Keratinocyte (primary cell): ENCODE results near the gene CAPZA1. TPM values are rescaled to one million over a fixed set of nuclear protein-coding genes. Genes with fewer than 3 reads are reported as not detected.

Experiments used
- DNase-seq: peaks from one replicate; pipeline ENCODE4 v3.0.0-alpha.2; 2011; ENCODE audit warnings: low read depth, missing footprints, low spot score
- FAIRE-seq: peaks from 2 replicates; lab custom pipeline; 2011; peaks lifted over from hg19 to GRCh38; lab: Jason Lieb, UNC
- H2AFZ ChIP-seq: 2 replicates; pipeline ENCODE4 v1.6.0; 2012; ENCODE audit warnings: low read length, control low read depth, inconsistent platforms; ENCODE audit not compliant: control insufficient read depth
- H3K27ac ChIP-seq: 2 replicates; pipeline ENCODE4 v1.5.1; 2011; ENCODE audit warnings: low read length; ENCODE audit not compliant: control insufficient read depth, insufficient read depth
- H3K27me3 ChIP-seq: 3 replicates; pipeline ENCODE4 v1.6.0; 2011; ENCODE audit warnings: low read length; ENCODE audit not compliant: control insufficient read depth, insufficient read depth; ENCODE audit errors: extremely low read depth
- H3K36me3 ChIP-seq, 2 experiments: 2 replicates in 1 of 2; 3 replicates in 1 of 2; pipeline ENCODE4 v1.5.1; 2011; ENCODE audit warnings: low read length in 2 of 2, mild to moderate bottlenecking in 1 of 2; ENCODE audit not compliant: control insufficient read depth in 2 of 2, insufficient read depth in 2 of 2; ENCODE audit errors: extremely low read depth in 1 of 2
- H3K4me1 ChIP-seq: 3 replicates; pipeline ENCODE4 v1.5.1; 2011; ENCODE audit warnings: low read length; ENCODE audit not compliant: control insufficient read depth, insufficient read depth; ENCODE audit errors: extremely low read depth
- H3K4me2 ChIP-seq: 3 replicates; pipeline ENCODE4 v1.6.0; 2011; ENCODE audit warnings: low read depth, low read length; ENCODE audit not compliant: control insufficient read depth, insufficient read depth; ENCODE audit errors: extremely low read depth
- H3K4me3 ChIP-seq, 3 experiments: fragments of 200-600 bp in 1 of 3; sonication (generic) in 1 of 3; 2 replicates in 2 of 3; 3 replicates in 1 of 3; pipeline ENCODE4 v1.5.1; 2011 to 2016; ENCODE audit warnings: low read length in 3 of 3, mild to moderate bottlenecking in 3 of 3, control low read depth in 2 of 3, inconsistent platforms in 1 of 3, low read depth in 1 of 3, mixed read lengths in 1 of 3, mixed run types in 1 of 3, moderate library complexity in 1 of 3; ENCODE audit not compliant: control insufficient read depth in 2 of 3, insufficient read depth in 2 of 3; ENCODE audit errors: extremely low read depth in 1 of 3
- H3K79me2 ChIP-seq: 2 replicates; pipeline ENCODE4 v1.6.0; 2012; ENCODE audit warnings: low read length; ENCODE audit not compliant: control insufficient read depth, insufficient read depth
- H3K9ac ChIP-seq: 3 replicates; pipeline ENCODE4 v1.6.0; 2011; ENCODE audit warnings: low read length; ENCODE audit not compliant: control insufficient read depth, insufficient read depth; ENCODE audit errors: extremely low read depth
- H3K9me1 ChIP-seq: 3 replicates; pipeline ENCODE4 v1.6.0; 2011; ENCODE audit warnings: low read length; ENCODE audit not compliant: control insufficient read depth, insufficient read depth; ENCODE audit errors: extremely low read depth
- H3K9me3 ChIP-seq: 2 replicates; pipeline ENCODE4 v1.5.1; 2012; ENCODE audit warnings: low read depth, low read length; ENCODE audit not compliant: control insufficient read depth
- H4K20me1 ChIP-seq: 3 replicates; pipeline ENCODE4 v1.6.0; 2011; ENCODE audit warnings: low read length; ENCODE audit not compliant: control insufficient read depth, insufficient read depth; ENCODE audit errors: extremely low read depth
- EZH2 ChIP-seq: IDR thresholded peaks from one replicate; pipeline ENCODE4 v1.6.1; 2012; ENCODE audit warnings: inconsistent platforms, mild to moderate bottlenecking, low read length, moderate library complexity
- dilution Hi-C: fragments of 300-500 bp; cut with MboI; formaldehyde crosslinking; loops from one replicate; pipeline ENCODE4 v1.7.0; 2020; ENCODE audit warnings: low sequenced_read_pairs; ENCODE audit not compliant: extremely low pct_ligation_motif_present
- polyA plus RNA-seq, 5 experiments: library from polyadenylated mRNA; depleted of rRNA in 3 of 5; stranded (reverse) in 3 of 5; stranded (forward) in 1 of 5; unstranded in 1 of 5; fragments of >200 nt; gene quantifications; 1 replicate in 1 of 5; 2 replicates in 3 of 5; 3 replicates in 1 of 5; pipeline versions ENCODE4 v1.2.1 to v1.2.3, GENCODE V29; 2011 to 2012; ENCODE audit warnings: missing spikeins in 2 of 5, low read depth in 1 of 5, low replicate concordance in 1 of 5
- TF ChIP-seq, protein P1 (sequence below), 3 experiments: IDR thresholded peaks in 1 of 3; conservative IDR thresholded peaks in 1 of 3; optimal IDR thresholded peaks in 1 of 3; 2 replicates in 2 of 3; 3 replicates in 1 of 3; pipeline versions ENCODE3 to v1.5.1; 2011; ENCODE audit warnings: low read length in 3 of 3, mild to moderate bottlenecking in 3 of 3, moderate library complexity in 2 of 3, control low read depth in 1 of 3, inconsistent platforms in 1 of 3; ENCODE audit not compliant: insufficient read depth in 2 of 3; ENCODE audit errors: extremely low read depth in 1 of 3

Gene CAPZA1
- polyA plus RNA-seq, 1 donor (not counting 4 experiments of a cell fraction or from before 2014, with no cell fraction given), result 239 TPM

GRCh38 chr1:112717263-112717873, 97.7 kb downstream of the CAPZA1 start:
- peaks cover 15% of the 10 kb centered on the region for H3K4me1 ChIP-seq
- no peak overlapping the region for H3K27ac ChIP-seq
- H2AFZ ChIP-seq, result no peak overlapping the region
- no peak overlapping the region for H3K4me3 ChIP-seq
- DNase-seq, result no peak
- H3K9me1 ChIP-seq, result no peaks in the 10 kb centered on the region
- H3K9me3 ChIP-seq, result no peaks in the 10 kb centered on the region
- H3K27me3 ChIP-seq, result no peaks in the 10 kb centered on the region
- dilution Hi-C loops, result loop anchor here (5.0 kb wide), 1 partner anchor 65 kb away; no protein-coding TSS in a partner anchor
- no peak overlapping the region for H3K4me2 ChIP-seq
- no peak for FAIRE-seq
- TF ChIP-seq, protein P1, sequence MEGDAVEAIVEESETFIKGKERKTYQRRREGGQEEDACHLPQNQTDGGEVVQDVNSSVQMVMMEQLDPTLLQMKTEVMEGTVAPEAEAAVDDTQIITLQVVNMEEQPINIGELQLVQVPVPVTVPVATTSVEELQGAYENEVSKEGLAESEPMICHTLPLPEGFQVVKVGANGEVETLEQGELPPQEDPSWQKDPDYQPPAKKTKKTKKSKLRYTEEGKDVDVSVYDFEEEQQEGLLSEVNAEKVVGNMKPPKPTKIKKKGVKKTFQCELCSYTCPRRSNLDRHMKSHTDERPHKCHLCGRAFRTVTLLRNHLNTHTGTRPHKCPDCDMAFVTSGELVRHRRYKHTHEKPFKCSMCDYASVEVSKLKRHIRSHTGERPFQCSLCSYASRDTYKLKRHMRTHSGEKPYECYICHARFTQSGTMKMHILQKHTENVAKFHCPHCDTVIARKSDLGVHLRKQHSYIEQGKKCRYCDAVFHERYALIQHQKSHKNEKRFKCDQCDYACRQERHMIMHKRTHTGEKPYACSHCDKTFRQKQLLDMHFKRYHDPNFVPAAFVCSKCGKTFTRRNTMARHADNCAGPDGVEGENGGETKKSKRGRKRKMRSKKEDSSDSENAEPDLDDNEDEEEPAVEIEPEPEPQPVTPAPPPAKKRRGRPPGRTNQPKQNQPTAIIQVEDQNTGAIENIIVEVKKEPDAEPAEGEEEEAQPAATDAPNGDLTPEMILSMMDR (optimal IDR thresholded peaks at IDR 0.05 in 1 of 3, IDR thresholded peaks at IDR 0.05 in 1 of 3, conservative IDR thresholded peaks at IDR 0.05 in 1 of 3; ENCODE audit: extremely low read depth in 1 of 3, insufficient read depth in 2 of 3, low read length in 3 of 3), result no peak
- no peak for TF ChIP-seq EZH2
- no peaks in the 10 kb centered on the region for H4K20me1 ChIP-seq
- peaks cover 0 to 2% of the 10 kb centered on the region in 2 experiments for H3K36me3 ChIP-seq
- H3K79me2 ChIP-seq, result no peaks in the 10 kb centered on the region
- no peak overlapping the region for H3K9ac ChIP-seq

GRCh38 chr1:112718691-112719418, 99.2 kb downstream of the CAPZA1 start:
- Histone ChIP-seq H4K20me1 (no peaks in the 10 kb centered on the region), H3K79me2 (no peaks in the 10 kb centered on the region), H3K27ac (no peak overlapping the region), H3K4me1 (peaks cover 23% of the 10 kb centered on the region), H3K9me1 (no peaks in the 10 kb centered on the region), H3K4me2 (peak overlapping the region; percentile 61), H2AFZ (peak overlapping the region; percentile 60), H3K9ac (peak overlapping the region; percentile 28), H3K4me3 (peak overlapping the region in 1 of 3 experiments; percentile 45), H3K27me3 (no peaks in the 10 kb centered on the region), H3K36me3 (no peaks in the 10 kb centered on the region), H3K9me3 (no peaks in the 10 kb centered on the region)
- dilution Hi-C loops, result loop anchor here (5.0 kb wide), 1 partner anchor 63 kb away; no protein-coding TSS in a partner anchor
- FAIRE-seq (no peak), DNase-seq (no peak)
- TF ChIP-seq EZH2, result no peak
- TF ChIP-seq, protein P1 (optimal IDR thresholded peaks at IDR 0.05 in 1 of 3, IDR thresholded peaks at IDR 0.05 in 1 of 3, conservative IDR thresholded peaks at IDR 0.05 in 1 of 3; ENCODE audit: extremely low read depth in 1 of 3, insufficient read depth in 2 of 3, low read length in 3 of 3), result peak; percentile 76 to 98 (median 94)
